Esophagus squamous epithelium (tissue), 4 donors: ENCODE measurements around the gene SNCAIP.

ENCODE experiments used
- CTCF ChIP-seq, 6 experiments: fragments of 450-650 bp in 4 of 6; fragments of 200-600 bp in 2 of 6; sonication (generic) in 2 of 6; IDR thresholded peaks; one replicate each; pipeline ENCODE4 v1.5.1; 2016 to 2019; ENCODE audit warnings: antibody characterized with exemption in 6 of 6, mild to moderate bottlenecking in 4 of 6, moderate library complexity in 4 of 6
- POLR2A ChIP-seq, 4 donors: fragments of 450-650 bp; IDR thresholded peaks; one replicate each; pipeline ENCODE4 v1.6.1; 2017; ENCODE audit warnings: antibody characterized with exemption in 4 of 4, mild to moderate bottlenecking in 4 of 4, moderate library complexity in 3 of 4

GRCh38 chr5:122402955-122403685, 91.1 kb downstream of the SNCAIP start:
- no peak for TF ChIP-seq CTCF (IDR thresholded peaks at IDR 0.05)
- no peak for TF ChIP-seq POLR2A (IDR thresholded peaks at IDR 0.05)
